GM19099 (cell line): ENCODE measurements around the gene TACC3.
A peak's percentile ranks its signal among the peaks of the same experiment; 100 is the strongest.

ENCODE experiments used
- POLR2A ChIP-seq: IDR thresholded peaks from 3 replicates; pipeline ENCODE4 v1.6.1; 2011; ENCODE audit warnings: low read depth; ENCODE audit not compliant: insufficient read length; ENCODE audit errors: extremely low read depth

Gene TACC3

GRCh38 chr4:1686440-1687036 lies 34.8 kb upstream of the TACC3 start:
- no peak for TF ChIP-seq POLR2A

DNA sequence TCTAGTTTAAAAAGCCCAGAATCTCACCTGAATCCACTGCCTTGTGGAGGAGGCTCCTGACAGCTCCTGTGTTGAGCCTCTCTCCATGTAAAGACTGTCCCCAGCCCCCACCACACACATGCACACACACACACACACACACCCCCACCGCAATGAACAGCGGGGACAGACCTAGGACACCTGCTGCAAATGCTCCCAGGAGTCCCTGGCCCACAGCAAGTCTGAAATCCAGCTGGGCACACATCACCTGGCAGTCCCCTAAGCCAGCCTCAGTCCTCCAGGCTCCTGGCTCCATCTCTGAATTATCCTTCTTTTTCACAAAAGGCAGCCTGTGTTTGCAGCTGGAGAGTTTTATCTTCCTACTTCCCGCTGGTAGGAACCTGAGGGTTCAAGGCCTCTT lies 30.6 kb upstream of the TACC3 start:
- no peak for TF ChIP-seq POLR2A

- no peak for TF ChIP-seq POLR2A
Observed at GRCh38 chr4:1691737-1692373, 29.5 kb upstream of the TACC3 start.

GRCh38 chr4:1693131-1693896 lies 28.0 kb upstream of the TACC3 start:
- no peak for TF ChIP-seq POLR2A

GRCh38 chr4:1695913-1696312 lies 25.4 kb upstream of the TACC3 start:
- no peak for TF ChIP-seq POLR2A

GRCh38 chr4:1703867-1704266 lies 17.5 kb upstream of the TACC3 start:
- TF ChIP-seq POLR2A = no peak

- TF ChIP-seq POLR2A = no peak
Observed at GRCh38 chr4:1705732-1706131, 15.6 kb upstream of the TACC3 start.

DNA sequence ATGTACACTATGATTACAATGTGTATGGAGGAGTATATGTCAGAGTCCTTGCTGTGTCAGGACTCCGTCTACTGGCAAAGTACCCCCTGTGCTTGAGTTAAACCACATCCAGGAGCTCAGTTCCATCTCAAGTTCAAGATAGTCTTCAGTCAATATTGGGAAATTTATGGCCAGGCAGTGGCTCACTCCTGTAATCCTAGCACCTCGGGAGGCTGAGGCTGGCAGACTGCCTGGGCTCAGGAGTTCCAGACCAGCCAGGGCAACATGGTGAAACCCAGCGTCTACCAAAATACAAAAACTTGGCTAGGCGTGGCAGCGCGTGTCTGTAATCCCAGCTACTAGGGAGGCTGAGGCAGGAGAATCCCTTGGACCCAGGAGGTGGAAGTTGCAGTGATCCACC lies 15.0 kb upstream of the TACC3 start:
- no peak for TF ChIP-seq POLR2A

- no peak for TF ChIP-seq POLR2A
Observed at GRCh38 chr4:1708581-1708980, 12.7 kb upstream of the TACC3 start.

GRCh38 chr4:1711055-1711570 lies 10.2 kb upstream of the TACC3 start:
- no peak for TF ChIP-seq POLR2A

- TF ChIP-seq POLR2A = no peak
Observed at GRCh38 chr4:1711571-1712215, 9.6 kb upstream of the TACC3 start.

- peak; percentile 98 for TF ChIP-seq POLR2A
Observed at GRCh38 chr4:1712216-1713002, 8.9 kb upstream of the TACC3 start, which contains the start of gene SLBP. Gene SLBP, minus strand, starts transcription at chr4:1712319. Its CDS starts 131 bp downstream, at chr4:1712188.

DNA sequence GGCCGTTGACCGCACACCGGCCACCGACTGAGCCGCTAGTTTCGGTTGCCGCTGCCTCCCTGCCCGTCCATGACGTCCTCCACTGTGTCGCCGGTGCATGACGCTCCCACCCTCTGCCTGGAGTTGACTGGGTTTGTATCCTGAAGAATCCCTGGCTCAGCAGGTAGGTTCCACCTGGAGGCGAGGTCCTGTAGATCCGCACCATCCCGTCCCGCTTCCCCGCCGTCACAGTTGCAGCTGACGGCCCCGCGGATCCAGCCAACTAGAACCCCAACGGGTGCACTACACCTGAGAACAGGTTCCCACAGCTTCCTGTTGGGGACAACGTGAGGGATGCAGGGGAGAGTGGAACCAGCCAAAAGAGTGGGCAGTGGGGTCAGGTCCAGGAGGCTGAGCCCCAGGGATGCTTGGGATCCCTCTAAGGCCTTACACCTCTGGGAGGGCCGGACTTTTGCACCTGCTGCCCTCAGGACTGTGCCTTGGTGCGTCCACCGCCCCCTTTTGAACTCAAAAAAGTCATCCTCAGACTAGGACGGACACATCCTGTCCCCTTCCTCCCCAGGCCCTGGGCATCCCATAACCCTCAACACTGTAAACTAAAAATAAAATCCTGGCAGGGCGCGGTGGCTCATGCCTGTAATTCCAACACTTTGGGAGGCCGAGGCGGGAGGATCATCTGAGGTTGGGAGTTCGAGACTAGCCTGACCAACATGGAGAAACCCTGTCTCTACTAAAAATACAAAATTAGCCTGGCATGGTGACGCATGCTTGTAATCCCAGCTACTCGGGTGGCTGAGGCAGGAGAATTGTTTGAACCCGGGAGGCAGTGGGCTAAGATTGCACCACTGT lies 8.1 kb upstream of the TACC3 start:
- TF ChIP-seq POLR2A = no peak
